Stimulated activated CD8-positive, alpha-beta memory T cell treated with anti-CD3 and anti-CD28 coated beads, Interleukin-15, amount 100 ng/mL, for 1 hour (primary cell): Measurements from ENCODE around the gene TMEM37.

Experiments used
- DNase-seq: peaks from one replicate; pipeline ENCODE4 v3.0.0-alpha.2; 2020; ENCODE audit warnings: low read depth

TMEM37 gene

GRCh38 chr2:119434664-119435063 lies 3.0 kb downstream of the TMEM37 start:
- no peak for DNase-seq

DNA sequence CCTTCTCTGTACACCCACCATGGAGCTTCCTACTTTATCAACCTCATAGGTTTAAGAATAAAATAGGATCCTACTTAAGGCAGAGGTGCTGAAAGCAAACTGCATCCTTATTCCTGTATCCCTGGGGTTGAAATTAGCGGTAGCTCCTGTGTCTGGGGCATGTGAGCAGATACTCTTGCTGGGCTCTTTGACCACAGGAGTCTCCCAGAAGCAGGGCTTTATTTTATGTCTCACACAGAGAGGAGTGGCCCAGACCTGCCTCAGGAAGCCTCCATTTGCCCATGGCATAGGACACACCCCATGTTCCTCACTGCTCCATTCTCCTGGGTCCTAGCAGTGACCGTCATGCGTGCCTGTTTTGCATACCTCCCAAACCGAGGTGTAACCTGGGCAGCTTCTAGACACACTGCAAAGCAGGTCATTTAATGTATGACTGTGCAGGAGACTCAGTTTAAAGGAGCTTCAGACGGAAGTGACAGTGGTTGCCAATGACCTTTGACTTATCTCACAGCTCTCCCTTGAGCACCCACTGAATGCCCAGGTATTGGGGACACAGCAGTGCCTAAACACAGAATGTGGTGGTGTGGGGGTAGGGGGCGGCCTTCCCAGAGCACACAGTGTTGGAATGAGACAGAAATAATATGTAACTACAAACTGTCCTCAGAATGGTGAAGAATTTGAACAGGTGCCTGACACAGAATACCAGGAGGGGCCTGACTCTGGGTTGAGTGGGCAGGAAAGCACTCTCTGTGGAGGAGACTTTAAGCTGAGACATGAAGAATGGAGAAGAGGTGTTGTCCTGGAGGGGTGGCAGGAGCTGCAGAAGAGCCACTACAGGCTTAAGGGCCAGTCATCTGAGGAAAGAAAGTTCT lies 3.7 kb downstream of the TMEM37 start:
- DNase-seq = no peak

DNA sequence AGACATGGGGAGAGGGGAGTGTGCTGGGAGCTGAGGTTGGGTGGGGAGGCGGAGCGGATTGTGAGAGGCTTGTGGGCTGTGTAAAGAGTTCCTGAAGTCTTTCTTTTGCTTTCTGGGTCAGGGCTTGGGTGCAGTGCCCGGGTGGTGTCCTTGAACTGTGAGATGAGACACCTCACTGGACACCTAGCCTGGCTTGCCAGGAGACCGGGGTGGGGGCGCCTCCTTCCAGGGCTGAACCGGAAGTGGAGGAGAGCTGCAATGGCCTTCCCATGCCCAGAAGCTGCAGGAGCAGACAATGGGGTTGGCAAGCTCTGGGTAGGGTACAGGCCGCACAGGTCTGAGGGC lies 4.3 kb downstream of the TMEM37 start:
- no peak for DNase-seq

DNA sequence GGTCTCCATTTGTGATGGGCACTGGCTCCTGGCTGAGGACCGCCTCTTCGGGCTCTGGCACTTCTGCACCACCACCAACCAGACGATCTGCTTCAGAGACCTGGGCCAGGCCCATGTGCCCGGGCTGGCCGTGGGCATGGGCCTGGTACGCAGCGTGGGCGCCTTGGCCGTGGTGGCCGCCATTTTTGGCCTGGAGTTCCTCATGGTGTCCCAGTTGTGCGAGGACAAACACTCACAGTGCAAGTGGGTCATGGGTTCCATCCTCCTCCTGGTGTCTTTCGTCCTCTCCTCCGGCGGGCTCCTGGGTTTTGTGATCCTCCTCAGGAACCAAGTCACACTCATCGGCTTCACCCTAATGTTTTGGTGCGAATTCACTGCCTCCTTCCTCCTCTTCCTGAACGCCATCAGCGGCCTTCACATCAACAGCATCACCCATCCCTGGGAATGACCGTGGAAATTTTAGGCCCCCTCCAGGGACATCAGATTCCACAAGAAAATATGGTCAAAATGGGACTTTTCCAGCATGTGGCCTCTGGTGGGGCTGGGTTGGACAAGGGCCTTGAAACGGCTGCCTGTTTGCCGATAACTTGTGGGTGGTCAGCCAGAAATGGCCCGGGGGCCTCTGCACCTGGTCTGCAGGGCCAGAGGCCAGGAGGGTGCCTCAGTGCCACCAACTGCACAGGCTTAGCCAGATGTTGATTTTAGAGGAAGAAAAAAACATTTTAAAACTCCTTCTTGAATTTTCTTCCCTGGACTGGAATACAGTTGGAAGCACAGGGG lies 5.5 kb downstream of the TMEM37 start:
- DNase-seq = no peak

- no peak for DNase-seq
These were observed 6.5 kb downstream of the TMEM37 start for GRCh38 chr2:119438128-119438656.

DNA sequence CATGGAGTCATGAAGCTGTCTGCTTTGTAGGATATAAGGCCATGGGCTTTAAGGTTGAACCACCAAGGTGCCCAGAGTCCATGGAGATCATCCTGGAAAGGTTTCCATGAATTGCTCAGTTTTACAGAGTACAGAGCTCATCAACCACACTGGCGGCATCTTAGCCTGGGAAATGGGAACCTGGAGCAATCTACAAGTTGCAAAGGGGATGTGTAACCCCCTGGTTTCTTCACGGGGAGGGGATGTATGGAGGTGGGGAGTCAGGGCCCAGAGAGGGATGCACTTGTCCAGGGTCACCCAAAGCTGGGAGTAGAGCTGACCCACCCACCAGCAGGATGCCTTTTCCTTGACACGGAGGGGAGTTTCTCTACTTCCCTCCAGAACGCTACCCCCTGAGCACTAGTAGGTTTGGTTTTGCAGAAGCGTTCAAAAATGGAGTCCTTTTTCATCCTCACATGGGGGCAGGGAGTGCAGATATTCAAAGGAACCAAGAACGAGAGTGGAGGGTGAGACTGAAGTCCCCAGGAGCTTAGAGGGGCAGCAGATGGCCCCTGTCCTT lies 7.2 kb downstream of the TMEM37 start:
- DNase-seq = no peak

GRCh38 chr2:119439574-119440500 lies 8.2 kb downstream of the TMEM37 start:
- DNase-seq = no peak

- DNase-seq = no peak
These were observed 8.8 kb downstream of the TMEM37 start for GRCh38 chr2:119440501-119440870.

- no peak for DNase-seq
These were observed 9.2 kb downstream of the TMEM37 start for GRCh38 chr2:119440873-119441272.

DNA sequence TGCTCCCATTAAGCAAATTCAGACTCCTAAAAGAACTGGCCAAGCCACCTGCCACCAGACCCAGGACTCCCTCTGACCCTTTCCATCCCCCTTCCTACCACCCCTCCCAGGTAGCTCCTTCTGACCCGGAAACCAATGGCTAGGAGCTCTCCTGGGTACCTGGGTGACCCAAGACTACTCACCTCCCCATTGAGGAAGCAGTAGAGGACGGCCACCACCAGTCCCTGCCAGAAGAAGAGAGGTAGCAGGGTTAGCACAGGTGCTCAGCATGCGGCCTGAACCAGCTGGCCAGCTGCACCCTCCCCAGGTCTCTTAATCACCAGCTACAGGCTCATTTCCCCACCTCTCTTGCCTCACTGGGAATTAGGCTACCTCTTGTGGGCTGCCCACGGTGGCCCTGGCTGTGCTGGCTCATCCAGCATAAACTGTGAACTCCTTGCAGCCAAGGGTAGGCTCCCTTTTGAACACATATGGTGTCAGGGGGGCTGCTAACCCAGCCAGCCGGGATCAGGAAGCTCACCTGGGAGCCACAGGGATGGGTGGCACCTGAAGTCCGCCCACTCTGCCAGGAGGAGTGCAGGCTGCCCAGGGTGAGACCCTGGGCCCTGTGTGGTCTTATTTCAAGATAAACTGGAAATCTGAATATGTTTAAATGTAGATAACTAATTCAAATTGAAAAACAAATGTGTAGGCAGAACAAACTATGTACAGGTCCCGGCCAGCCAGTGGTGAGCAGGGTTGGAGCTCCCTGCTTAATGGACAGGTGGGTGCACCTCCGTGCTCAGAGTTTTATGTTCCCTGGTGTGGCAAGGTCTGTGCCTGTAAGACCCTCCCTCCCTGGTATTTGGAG lies 9.9 kb downstream of the TMEM37 start:
- no peak for DNase-seq

- DNase-seq = no peak
These were observed 10.6 kb downstream of the TMEM37 start for GRCh38 chr2:119442226-119442619.

DNA sequence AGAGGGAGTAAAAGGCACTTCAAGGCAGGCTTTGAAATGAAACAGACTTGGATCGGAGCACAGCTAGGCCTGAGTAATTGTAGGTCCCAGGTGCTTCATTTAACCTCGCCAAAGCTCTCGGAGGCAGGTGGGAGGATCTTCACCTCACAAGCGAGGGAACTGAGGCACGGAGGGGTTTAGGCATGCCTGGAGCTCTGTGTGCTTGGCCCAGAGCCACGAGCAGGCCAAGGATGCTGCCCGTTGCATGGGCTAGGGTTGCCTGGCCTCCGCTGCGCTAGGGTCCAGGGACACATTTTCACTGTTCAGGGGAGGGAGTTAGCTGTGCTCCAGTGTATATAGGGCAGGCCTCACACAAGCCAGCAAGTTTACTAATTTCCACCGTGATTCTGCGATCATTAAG lies 11.2 kb downstream of the TMEM37 start:
- no peak for DNase-seq

DNA sequence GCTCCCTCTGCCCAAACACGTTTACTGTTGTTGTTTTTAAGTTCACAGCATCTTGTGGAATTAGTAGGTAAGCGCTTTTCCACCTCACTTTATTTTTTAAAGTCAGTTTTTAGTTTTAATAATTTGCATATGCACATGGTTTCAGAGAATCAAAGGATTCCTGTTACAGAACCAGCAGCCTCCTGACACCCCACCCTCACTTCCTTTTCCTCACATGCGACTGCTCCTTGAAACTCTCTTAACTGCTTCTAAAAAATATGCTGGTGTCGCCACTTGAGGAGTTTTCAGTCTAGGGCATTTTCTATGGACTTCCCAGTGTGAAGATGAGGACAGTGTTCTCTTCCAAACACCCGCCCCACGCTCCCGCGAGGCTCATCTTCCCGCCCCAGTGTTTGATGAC lies 14.4 kb downstream of the TMEM37 start:
- DNase-seq = no peak

- no peak for DNase-seq
These were observed 16.9 kb downstream of the TMEM37 start for GRCh38 chr2:119448427-119449141.

DNA sequence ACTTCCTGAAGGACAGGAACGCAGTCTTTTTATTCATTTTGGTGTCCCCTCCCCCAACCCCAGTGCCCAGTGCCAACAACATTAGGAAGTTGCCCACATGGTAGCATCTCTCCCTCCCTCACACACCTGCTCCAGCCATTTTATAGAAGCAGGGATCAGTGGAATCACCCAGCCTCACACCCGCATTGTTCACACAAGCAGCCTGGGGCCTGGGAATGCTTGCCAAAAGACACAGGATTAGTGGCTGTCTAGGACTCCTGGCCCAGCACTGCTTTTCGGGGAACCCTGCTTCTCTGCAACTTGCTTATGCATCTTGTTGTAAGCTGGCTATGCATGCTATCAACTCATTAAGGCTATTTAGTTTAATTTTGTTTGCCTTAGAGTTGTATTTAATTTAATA lies 17.9 kb downstream of the TMEM37 start:
- no peak for DNase-seq

GRCh38 chr2:119451336-119452050 lies 19.8 kb downstream of the TMEM37 start:
- DNase-seq = no peak

GRCh38 chr2:119453972-119454593 lies 22.4 kb downstream of the TMEM37 start:
- no peak for DNase-seq

- no peak for DNase-seq
These were observed 23.5 kb downstream of the TMEM37 start for GRCh38 chr2:119455066-119455718.

DNA sequence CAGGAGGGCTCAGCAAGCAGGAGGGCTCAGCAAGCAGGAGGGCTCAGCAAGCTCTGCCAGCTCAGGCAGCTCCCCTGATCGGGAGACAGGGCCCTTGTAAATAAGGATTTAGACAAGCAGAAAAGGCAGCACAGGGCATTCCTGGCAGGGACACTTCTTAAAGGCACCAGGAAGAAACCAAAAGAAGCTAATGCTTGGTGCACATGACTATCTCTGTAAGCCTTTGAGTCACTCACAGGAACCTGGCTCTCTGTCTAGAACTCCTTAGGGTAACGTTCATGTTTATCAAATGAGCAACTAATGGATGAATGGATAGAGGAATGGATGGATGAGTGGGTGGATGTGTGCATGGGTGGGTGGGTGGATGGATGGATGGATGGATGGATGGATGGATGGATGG lies 28.4 kb downstream of the TMEM37 start:
- DNase-seq = no peak
